WTC11 (cell line): ENCODE measurements around the gene ACBD7. TPM values are rescaled to one million over a fixed set of nuclear protein-coding genes. Genes with fewer than 3 reads are reported as not detected.
A peak's percentile ranks its signal among the peaks of the same experiment; 100 is the strongest.

ENCODE experiments used
- ARID4B ChIP-seq: sonication (generic); formaldehyde crosslinking; IDR thresholded peaks from 2 replicates; pipeline ENCODE4 v1.8.0; 2023; ENCODE audit warnings: missing genetic modification reagents, mild to moderate bottlenecking, borderline replicate concordance
- ATF2 ChIP-seq: sonication (generic); formaldehyde crosslinking; IDR thresholded peaks from 2 replicates; pipeline ENCODE4 v1.8.1; 2022; ENCODE audit warnings: low read depth, missing genetic modification reagents, borderline replicate concordance
- CBFB ChIP-seq: sonication (generic); formaldehyde crosslinking; IDR thresholded peaks from 2 replicates; pipeline ENCODE4 v1.8.1; 2022; ENCODE audit warnings: mild to moderate bottlenecking, low read depth, missing genetic modification reagents
- CTCF ChIP-seq: fragments of 200-600 bp; IDR thresholded peaks from 2 replicates; pipeline ENCODE4 v1.8.0; 2022; ENCODE audit warnings: antibody characterized with exemption
- FOXK1 ChIP-seq: sonication (generic); formaldehyde crosslinking; IDR thresholded peaks from 2 replicates; pipeline ENCODE4 v1.8.0; 2022; ENCODE audit warnings: mild to moderate bottlenecking, moderate library complexity, missing genetic modification reagents
- MAX ChIP-seq: sonication (generic); formaldehyde crosslinking; IDR thresholded peaks from 2 replicates; pipeline ENCODE4 v1.8.0; 2022; ENCODE audit warnings: mild to moderate bottlenecking, missing genetic modification reagents
- MYBL2 ChIP-seq: sonication (generic); formaldehyde crosslinking; IDR thresholded peaks from 2 replicates; pipeline ENCODE4 v1.8.1; 2023; ENCODE audit warnings: mild to moderate bottlenecking, moderate library complexity, missing genetic modification reagents
- NFATC4 ChIP-seq: fragments of 250-450 bp; sonication (Bioruptor Pico); IDR thresholded peaks from 2 replicates; pipeline ENCODE4 v1.9.0; 2021; ENCODE audit warnings: mild to moderate bottlenecking
- NFE2L1 ChIP-seq: sonication (generic); formaldehyde crosslinking; IDR thresholded peaks from 2 replicates; pipeline ENCODE4 v1.8.1; 2023; ENCODE audit warnings: missing genetic modification reagents
- SP1 ChIP-seq: sonication (generic); formaldehyde crosslinking; conservative IDR thresholded peaks from 2 replicates; pipeline ENCODE4 v1.8.1; 2022; ENCODE audit warnings: missing genetic modification reagents
- STAT6 ChIP-seq: sonication (generic); formaldehyde crosslinking; conservative IDR thresholded peaks from 2 replicates; pipeline ENCODE4 v1.8.1; 2023; ENCODE audit warnings: mild to moderate bottlenecking, low read depth, missing genetic modification reagents, moderate library complexity
- TEAD1 ChIP-seq: sonication (generic); formaldehyde crosslinking; IDR thresholded peaks from 2 replicates; pipeline ENCODE4 v1.8.0; 2022; ENCODE audit warnings: mild to moderate bottlenecking, missing genetic modification reagents
- TP53 ChIP-seq: sonication (generic); formaldehyde crosslinking; IDR thresholded peaks from 2 replicates; pipeline ENCODE4 v1.8.1; 2023; ENCODE audit warnings: mild to moderate bottlenecking, missing genetic modification reagents
- ZNF232 ChIP-seq: sonication (generic); formaldehyde crosslinking; IDR thresholded peaks from 2 replicates; pipeline ENCODE4 v1.8.0; 2022; ENCODE audit warnings: mild to moderate bottlenecking, missing genetic modification reagents
- ZNF396 ChIP-seq: fragments of 250-450 bp; sonication (Bioruptor Pico); IDR thresholded peaks from 2 replicates; pipeline ENCODE4 v1.8.0; 2021; ENCODE audit warnings: mild to moderate bottlenecking, moderate library complexity, borderline replicate concordance
- ZNF423 ChIP-seq: fragments of 250-450 bp; sonication (Bioruptor Pico); IDR thresholded peaks from 2 replicates; pipeline ENCODE4 v2.1.2; 2022; ENCODE audit warnings: mild to moderate bottlenecking, moderate library complexity
- total RNA-seq: library from RNA; stranded (reverse); gene quantifications from 3 replicates; pipeline ENCODE4 v1.2.3, GENCODE V29; 2021
- TF ChIP-seq, protein P1 (sequence below): fragments of 250-450 bp; sonication (Bioruptor Pico); IDR thresholded peaks from 2 replicates; pipeline ENCODE4 v1.9.0; 2021; ENCODE audit warnings: mild to moderate bottlenecking, borderline replicate concordance
- TF ChIP-seq, protein P2 (sequence below): sonication (generic); formaldehyde crosslinking; IDR thresholded peaks from 2 replicates; pipeline ENCODE4 v1.8.1; 2022; ENCODE audit warnings: low read depth, mild to moderate bottlenecking, moderate library complexity, missing genetic modification reagents, borderline replicate concordance
- TF ChIP-seq, protein P3 (sequence below): sonication (generic); formaldehyde crosslinking; IDR thresholded peaks from 2 replicates; pipeline ENCODE4 v1.8.1; 2023; ENCODE audit warnings: mild to moderate bottlenecking, missing genetic modification reagents

ACBD7 gene
- total RNA-seq, 1 experiment from 2014 or later, result 10.0 TPM

DNA sequence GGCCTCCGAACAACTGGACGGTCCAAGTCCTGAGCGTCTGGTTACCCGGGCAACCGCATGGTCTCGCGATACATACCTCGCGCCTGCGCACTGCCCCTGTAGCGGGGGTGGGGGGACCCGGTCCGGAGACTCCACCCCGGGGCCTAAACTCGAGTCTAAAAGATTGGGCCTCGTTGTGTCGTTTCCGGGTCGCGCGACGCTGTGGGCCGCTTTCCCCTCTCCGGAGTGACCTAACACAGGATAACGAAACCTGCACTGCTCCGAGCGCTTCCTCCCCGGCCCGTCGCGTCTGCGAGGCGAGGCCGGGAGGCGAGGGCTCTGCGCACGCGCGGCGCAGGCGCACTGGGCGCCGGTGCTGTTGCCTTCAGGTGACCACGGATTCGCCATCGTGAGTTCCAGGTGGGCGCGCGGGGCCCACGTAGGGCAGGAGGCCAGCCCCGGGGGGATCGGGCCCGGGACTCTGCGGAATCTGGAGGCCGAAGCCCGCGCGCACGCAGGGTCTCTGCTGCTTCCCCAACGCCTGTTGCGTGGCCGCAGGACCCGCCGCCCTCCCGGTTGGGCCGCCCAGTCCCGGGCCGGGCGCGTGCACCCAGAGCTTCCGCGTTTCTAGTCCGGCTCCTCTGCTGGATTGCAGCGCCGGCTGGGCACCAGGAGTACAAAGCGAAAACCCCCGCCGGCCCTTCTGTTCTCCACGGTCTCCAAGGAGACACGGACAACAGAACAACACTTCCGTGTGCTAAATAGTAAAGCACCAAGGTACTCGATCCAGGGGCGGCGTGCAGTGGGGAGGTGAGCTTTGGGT lies 8.6 kb upstream of the ACBD7 start, which contains the start of gene RPP38 (continued):
- no peak for TF ChIP-seq STAT6 (CRISPR knock-in tag)
- 0 out of 2 replicates have a peak, but pooled peaks have one; percentile 59 for TF ChIP-seq TEAD1 (CRISPR knock-in tag)
- TF ChIP-seq MAX (CRISPR knock-in tag), result peak; percentile 88
- peak; percentile 83; the same call in 1 of the 2 replicates for TF ChIP-seq FOXK1 (CRISPR knock-in tag)
- TF ChIP-seq, protein P1, sequence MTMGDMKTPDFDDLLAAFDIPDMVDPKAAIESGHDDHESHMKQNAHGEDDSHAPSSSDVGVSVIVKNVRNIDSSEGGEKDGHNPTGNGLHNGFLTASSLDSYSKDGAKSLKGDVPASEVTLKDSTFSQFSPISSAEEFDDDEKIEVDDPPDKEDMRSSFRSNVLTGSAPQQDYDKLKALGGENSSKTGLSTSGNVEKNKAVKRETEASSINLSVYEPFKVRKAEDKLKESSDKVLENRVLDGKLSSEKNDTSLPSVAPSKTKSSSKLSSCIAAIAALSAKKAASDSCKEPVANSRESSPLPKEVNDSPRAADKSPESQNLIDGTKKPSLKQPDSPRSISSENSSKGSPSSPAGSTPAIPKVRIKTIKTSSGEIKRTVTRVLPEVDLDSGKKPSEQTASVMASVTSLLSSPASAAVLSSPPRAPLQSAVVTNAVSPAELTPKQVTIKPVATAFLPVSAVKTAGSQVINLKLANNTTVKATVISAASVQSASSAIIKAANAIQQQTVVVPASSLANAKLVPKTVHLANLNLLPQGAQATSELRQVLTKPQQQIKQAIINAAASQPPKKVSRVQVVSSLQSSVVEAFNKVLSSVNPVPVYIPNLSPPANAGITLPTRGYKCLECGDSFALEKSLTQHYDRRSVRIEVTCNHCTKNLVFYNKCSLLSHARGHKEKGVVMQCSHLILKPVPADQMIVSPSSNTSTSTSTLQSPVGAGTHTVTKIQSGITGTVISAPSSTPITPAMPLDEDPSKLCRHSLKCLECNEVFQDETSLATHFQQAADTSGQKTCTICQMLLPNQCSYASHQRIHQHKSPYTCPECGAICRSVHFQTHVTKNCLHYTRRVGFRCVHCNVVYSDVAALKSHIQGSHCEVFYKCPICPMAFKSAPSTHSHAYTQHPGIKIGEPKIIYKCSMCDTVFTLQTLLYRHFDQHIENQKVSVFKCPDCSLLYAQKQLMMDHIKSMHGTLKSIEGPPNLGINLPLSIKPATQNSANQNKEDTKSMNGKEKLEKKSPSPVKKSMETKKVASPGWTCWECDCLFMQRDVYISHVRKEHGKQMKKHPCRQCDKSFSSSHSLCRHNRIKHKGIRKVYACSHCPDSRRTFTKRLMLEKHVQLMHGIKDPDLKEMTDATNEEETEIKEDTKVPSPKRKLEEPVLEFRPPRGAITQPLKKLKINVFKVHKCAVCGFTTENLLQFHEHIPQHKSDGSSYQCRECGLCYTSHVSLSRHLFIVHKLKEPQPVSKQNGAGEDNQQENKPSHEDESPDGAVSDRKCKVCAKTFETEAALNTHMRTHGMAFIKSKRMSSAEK (CRISPR knock-in tag), result no peak
- 0 out of 2 replicates have a peak, but pooled peaks have one; percentile 57 for TF ChIP-seq ZNF232 (CRISPR knock-in tag)
- TF ChIP-seq CTCF, result no peak
- peak; percentile 73; the same call in 1 of the 2 replicates for TF ChIP-seq TP53 (CRISPR knock-in tag)
- no peak for TF ChIP-seq NFATC4 (CRISPR knock-in tag)
- TF ChIP-seq, protein P2, sequence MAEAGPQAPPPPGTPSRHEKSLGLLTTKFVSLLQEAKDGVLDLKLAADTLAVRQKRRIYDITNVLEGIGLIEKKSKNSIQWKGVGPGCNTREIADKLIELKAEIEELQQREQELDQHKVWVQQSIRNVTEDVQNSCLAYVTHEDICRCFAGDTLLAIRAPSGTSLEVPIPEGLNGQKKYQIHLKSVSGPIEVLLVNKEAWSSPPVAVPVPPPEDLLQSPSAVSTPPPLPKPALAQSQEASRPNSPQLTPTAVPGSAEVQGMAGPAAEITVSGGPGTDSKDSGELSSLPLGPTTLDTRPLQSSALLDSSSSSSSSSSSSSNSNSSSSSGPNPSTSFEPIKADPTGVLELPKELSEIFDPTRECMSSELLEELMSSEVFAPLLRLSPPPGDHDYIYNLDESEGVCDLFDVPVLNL (CRISPR knock-in tag), result no peak
- no peak for TF ChIP-seq CBFB (CRISPR knock-in tag)
- TF ChIP-seq ZNF396 (CRISPR knock-in tag), result no peak
- TF ChIP-seq NFE2L1 (CRISPR knock-in tag), result peak; percentile 62; the same call in 1 of the 2 replicates
- peak; percentile 70 for TF ChIP-seq SP1
- TF ChIP-seq, protein P3, sequence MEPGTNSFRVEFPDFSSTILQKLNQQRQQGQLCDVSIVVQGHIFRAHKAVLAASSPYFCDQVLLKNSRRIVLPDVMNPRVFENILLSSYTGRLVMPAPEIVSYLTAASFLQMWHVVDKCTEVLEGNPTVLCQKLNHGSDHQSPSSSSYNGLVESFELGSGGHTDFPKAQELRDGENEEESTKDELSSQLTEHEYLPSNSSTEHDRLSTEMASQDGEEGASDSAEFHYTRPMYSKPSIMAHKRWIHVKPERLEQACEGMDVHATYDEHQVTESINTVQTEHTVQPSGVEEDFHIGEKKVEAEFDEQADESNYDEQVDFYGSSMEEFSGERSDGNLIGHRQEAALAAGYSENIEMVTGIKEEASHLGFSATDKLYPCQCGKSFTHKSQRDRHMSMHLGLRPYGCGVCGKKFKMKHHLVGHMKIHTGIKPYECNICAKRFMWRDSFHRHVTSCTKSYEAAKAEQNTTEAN, result peak; percentile 73
- peak; percentile 32; the same call in 1 of the 2 replicates for TF ChIP-seq ATF2 (CRISPR knock-in tag)
- peak; percentile 88 for TF ChIP-seq MYBL2 (CRISPR knock-in tag)
- no peak for TF ChIP-seq ZNF423 (CRISPR knock-in tag)
- TF ChIP-seq ARID4B (CRISPR knock-in tag), result peak; percentile 80; the same call in 1 of the 2 replicates
